ENCODE measurements around the gene MZT2B. TPM values are rescaled to one million over a fixed set of nuclear protein-coding genes. Genes with fewer than 3 reads are reported as not detected.
"Not testable (repeated sequence)": the region's sequence is repeated elsewhere in the genome, so short reads cannot be mapped to it uniquely, and the experiment has no call there.

MZT2B gene
- total RNA-seq, 1 experiment from 2014 or later, result 341 TPM

DNA sequence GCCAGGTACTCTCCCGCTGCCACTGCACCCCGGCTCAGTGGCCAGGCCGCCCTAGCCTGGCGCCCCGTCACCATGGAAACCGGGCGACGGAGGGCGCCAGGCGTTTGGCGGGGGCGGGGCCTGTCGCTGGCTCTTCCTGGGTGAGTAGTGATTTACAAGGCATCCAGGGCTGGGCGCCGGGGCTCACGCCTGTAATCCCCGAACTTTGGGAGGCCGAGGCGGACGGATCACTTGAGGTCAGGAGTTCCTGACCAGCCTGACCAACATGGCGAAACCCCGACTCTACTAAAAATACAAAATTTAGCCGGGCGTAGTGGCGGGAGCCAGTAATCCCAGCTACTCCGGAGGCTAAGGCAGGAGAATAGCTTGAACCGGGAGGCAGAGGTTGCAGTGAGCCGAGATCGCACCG is 37.1 kb upstream of the MZT2B start, which contains the start of gene CCDC74B:
CCDC74B (minus strand) TSS at position 107 of the 409 bp plus-strand sequence. CDS start 116 bp downstream, outside the sequence.
- peak within 1 kb of the TSS; percentile 38 for H3K4me3 ChIP-seq (ENCODE audit: low read depth, low read length, poor library complexity, severe bottlenecking)
- peak; percentile 68 for DNase-seq (ENCODE audit: low spot score)
- H3K27ac ChIP-seq (ENCODE audit: low read depth, low read length, poor library complexity, severe bottlenecking); H3K4me1 ChIP-seq (ENCODE audit: insufficient read depth, low read length, poor library complexity, severe bottlenecking); H3K9me3 ChIP-seq (ENCODE audit: low read depth, low read length, poor library complexity, severe bottlenecking); CTCF ChIA-PET; BruUV-seq (replicated peaks); POLR2A ChIA-PET (ENCODE audit: low non-redundant PET); H3K36me3 ChIP-seq (ENCODE audit: insufficient read depth, low read length, poor library complexity, severe bottlenecking); intact Hi-C loops (cut with micrococcal nuclease; ENCODE audit: unreplicated experiment); H3K27me3 ChIP-seq (replicated peaks; ENCODE audit: insufficient read depth, low read depth, low read length, poor library complexity): not testable (repeated sequence)

DNA sequence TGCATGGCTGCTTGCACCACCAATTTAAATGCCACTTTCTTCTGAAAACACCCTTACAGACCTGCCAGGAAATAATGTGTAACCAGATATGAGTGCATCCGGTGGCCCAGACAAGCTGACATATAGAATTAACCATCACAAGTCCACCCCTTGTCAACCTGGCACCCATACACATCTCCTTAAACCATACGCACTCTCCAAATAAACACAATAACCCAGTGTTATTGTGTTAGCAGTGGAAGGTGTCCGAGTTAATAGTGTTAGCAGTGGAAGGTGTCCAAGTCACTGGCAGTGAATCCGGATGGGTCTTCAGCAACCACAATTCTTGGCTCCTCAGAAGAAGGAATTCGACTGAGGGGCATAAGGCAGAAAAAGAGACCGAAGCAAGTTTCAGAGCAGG is 33.5 kb upstream of the MZT2B start:
- CTCF ChIA-PET; H3K27ac ChIP-seq (ENCODE audit: low read depth, low read length, poor library complexity, severe bottlenecking); BruUV-seq (replicated peaks); intact Hi-C loops (cut with micrococcal nuclease; ENCODE audit: unreplicated experiment); H3K4me1 ChIP-seq (ENCODE audit: insufficient read depth, low read length, poor library complexity, severe bottlenecking); DNase-seq (ENCODE audit: low spot score); POLR2A ChIA-PET (ENCODE audit: low non-redundant PET); H3K27me3 ChIP-seq (replicated peaks; ENCODE audit: insufficient read depth, low read depth, low read length, poor library complexity); H3K9me3 ChIP-seq (ENCODE audit: low read depth, low read length, poor library complexity, severe bottlenecking); H3K4me3 ChIP-seq (ENCODE audit: low read depth, low read length, poor library complexity, severe bottlenecking); H3K36me3 ChIP-seq (ENCODE audit: insufficient read depth, low read length, poor library complexity, severe bottlenecking): not testable (repeated sequence)

DNA sequence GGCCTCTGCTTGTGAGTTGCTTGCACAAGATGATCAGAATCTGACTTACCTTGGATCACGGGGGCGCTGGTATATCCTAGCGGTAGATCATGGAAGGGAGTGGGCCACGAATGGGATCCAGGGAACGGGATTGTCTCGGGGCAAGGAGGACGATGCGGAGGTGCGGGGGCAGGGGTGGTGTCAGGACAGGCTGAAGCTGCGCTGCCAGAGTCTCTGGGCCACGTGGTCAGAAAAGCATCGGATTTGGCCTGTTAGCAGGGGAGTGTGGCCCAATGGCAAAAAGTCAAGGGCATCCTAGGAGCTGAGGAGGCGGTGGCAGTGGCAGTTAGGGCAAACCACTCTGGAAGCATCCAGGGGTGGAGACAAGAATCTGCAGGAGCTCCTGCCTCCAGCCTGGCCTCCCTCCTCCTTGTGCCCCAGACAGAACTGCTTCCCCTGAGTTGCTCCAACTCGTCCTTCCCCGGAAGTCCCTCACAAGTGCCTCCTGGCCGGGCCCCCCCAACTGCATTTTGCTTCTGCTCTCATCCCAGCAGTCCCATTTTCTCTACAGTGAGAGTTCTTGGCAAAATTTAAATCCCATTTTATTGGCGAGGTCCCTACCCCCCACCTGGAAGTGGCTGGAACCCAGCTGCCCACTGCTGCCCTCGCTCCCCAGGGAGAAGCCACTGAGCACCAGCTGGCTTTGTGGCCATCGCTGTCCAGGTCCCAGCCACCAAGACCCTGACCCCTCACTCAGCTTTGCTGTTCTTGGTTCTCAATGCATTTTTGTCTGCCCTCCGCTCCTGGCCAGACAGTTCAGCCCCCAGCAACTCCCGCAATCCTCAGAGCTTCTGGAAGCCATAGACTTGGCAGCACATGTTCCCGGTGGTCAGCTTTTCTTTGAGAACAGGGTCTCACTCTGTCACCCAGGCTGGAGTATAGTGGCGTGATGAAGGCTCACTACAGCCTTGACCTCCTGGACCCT is 31.6 kb upstream of the MZT2B start:
- no peaks in the 10 kb centered on the region for H3K27me3 ChIP-seq (replicated peaks; ENCODE audit: insufficient read depth, low read depth, low read length, poor library complexity)
- H3K36me3 ChIP-seq (ENCODE audit: insufficient read depth, low read length, poor library complexity, severe bottlenecking), result peaks cover 5% of the 10 kb centered on the region
- no peak overlapping the region for H3K27ac ChIP-seq (ENCODE audit: low read depth, low read length, poor library complexity, severe bottlenecking)
- ChIA-PET POLR2A (ENCODE audit: low non-redundant PET) (no interaction called here), CTCF (interaction anchor here (0.5 to 0.7 kb wide), 2 partner anchors 28 to 187 kb away, joined by 3 read pairs; no protein-coding TSS in a partner anchor)
- no TSS peak for BruUV-seq (replicated peaks)
- TF ChIP-seq, protein P1, sequence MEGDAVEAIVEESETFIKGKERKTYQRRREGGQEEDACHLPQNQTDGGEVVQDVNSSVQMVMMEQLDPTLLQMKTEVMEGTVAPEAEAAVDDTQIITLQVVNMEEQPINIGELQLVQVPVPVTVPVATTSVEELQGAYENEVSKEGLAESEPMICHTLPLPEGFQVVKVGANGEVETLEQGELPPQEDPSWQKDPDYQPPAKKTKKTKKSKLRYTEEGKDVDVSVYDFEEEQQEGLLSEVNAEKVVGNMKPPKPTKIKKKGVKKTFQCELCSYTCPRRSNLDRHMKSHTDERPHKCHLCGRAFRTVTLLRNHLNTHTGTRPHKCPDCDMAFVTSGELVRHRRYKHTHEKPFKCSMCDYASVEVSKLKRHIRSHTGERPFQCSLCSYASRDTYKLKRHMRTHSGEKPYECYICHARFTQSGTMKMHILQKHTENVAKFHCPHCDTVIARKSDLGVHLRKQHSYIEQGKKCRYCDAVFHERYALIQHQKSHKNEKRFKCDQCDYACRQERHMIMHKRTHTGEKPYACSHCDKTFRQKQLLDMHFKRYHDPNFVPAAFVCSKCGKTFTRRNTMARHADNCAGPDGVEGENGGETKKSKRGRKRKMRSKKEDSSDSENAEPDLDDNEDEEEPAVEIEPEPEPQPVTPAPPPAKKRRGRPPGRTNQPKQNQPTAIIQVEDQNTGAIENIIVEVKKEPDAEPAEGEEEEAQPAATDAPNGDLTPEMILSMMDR (conservative IDR thresholded peaks at IDR 0.05; ENCODE audit: low read depth, low read length), result no peak
- TF ChIP-seq EZH2 (IDR thresholded peaks at IDR 0.05; ENCODE audit: borderline replicate concordance, low read depth, low read length, poor library complexity, severe bottlenecking), result no peak
- no peaks in the 10 kb centered on the region for H3K9me3 ChIP-seq (ENCODE audit: low read depth, low read length, poor library complexity, severe bottlenecking)
- no peak for DNase-seq (ENCODE audit: low spot score)
- intact Hi-C loops (cut with micrococcal nuclease; ENCODE audit: unreplicated experiment), result no loop called here
- no peak overlapping the region for H3K4me3 ChIP-seq (ENCODE audit: low read depth, low read length, poor library complexity, severe bottlenecking)
- H3K4me1 ChIP-seq (ENCODE audit: insufficient read depth, low read length, poor library complexity, severe bottlenecking), result no peaks in the 10 kb centered on the region

DNA sequence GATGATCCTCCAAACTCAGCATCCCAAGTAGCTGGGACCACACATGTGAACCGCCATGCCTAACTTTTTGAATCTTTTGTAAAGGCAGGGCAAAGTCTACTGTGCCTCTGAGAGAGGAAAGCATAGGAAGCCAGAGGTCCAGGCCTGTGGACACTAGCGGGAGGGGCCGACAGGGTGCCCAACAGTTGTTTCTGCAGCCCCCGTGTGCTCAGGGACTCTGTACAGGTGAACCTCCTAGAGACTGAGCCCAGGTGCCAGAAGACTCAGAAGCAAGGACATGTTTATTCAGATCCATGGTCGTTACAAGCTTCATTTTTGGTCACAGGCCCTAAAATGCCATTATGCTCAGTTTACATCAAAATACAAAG is 30.9 kb upstream of the MZT2B start:
- DNase-seq (ENCODE audit: low spot score); POLR2A ChIA-PET (ENCODE audit: low non-redundant PET); H3K4me1 ChIP-seq (ENCODE audit: insufficient read depth, low read length, poor library complexity, severe bottlenecking); BruUV-seq (replicated peaks); H3K4me3 ChIP-seq (ENCODE audit: low read depth, low read length, poor library complexity, severe bottlenecking); H3K27ac ChIP-seq (ENCODE audit: low read depth, low read length, poor library complexity, severe bottlenecking); intact Hi-C loops (cut with micrococcal nuclease; ENCODE audit: unreplicated experiment); H3K9me3 ChIP-seq (ENCODE audit: low read depth, low read length, poor library complexity, severe bottlenecking); H3K36me3 ChIP-seq (ENCODE audit: insufficient read depth, low read length, poor library complexity, severe bottlenecking); H3K27me3 ChIP-seq (replicated peaks; ENCODE audit: insufficient read depth, low read depth, low read length, poor library complexity): not testable (repeated sequence)
- CTCF ChIA-PET, result interaction anchor here (0.7 kb wide), 1 partner anchor 28 kb away, joined by 3 read pairs; no protein-coding TSS in a partner anchor

DNA sequence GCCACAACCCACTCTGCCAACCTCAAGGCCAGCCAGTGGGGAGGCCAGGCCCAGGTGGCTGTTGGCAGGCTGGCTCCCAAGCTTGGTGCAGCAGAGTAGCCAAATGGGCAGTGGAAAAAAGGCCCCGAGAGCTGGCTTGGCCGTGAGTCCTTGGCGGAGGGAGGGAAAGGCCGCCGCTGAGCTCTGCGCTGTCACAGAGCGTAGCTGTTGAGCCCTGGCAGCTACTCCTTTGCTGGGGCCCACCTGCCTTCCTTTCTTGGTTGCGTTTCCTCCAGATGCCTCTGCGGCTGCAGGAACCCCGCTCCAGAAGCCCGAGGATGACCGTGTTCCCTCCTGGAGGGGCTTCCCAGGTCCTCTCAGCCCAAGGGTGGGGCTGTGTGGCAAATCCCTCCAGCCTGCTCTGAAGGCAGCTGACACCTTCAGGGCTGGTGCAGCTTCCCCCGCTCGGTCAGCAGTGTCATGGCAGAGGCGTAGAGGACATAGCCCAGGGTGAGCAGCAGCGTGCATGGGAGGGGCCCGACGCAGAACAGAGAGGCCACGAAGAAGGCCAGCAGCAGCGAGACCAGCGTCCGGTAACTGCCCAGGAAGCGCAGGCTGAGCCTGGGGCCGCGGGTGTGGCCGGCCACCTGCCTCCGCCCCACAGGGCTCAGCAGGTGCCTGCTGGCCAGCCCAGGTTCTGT is 29.8 kb upstream of the MZT2B start:
- H3K4me1 ChIP-seq (ENCODE audit: insufficient read depth, low read length, poor library complexity, severe bottlenecking); intact Hi-C loops (cut with micrococcal nuclease; ENCODE audit: unreplicated experiment); H3K27me3 ChIP-seq (replicated peaks; ENCODE audit: insufficient read depth, low read depth, low read length, poor library complexity); H3K4me3 ChIP-seq (ENCODE audit: low read depth, low read length, poor library complexity, severe bottlenecking); CTCF ChIA-PET; BruUV-seq (replicated peaks); DNase-seq (ENCODE audit: low spot score); POLR2A ChIA-PET (ENCODE audit: low non-redundant PET); H3K36me3 ChIP-seq (ENCODE audit: insufficient read depth, low read length, poor library complexity, severe bottlenecking); H3K9me3 ChIP-seq (ENCODE audit: low read depth, low read length, poor library complexity, severe bottlenecking); H3K27ac ChIP-seq (ENCODE audit: low read depth, low read length, poor library complexity, severe bottlenecking): not testable (repeated sequence)
